ENCODE data around the gene ALDOC. TPM values are rescaled to one million over a fixed set of nuclear protein-coding genes. Genes with fewer than 3 reads are reported as not detected.

ALDOC gene
- total and polyA plus RNA-seq, 2 of the 13 experiments (the other 11 are each of a cell fraction or from before 2014, with no cell fraction given), result 15.4 to 60.9 TPM

DNA sequence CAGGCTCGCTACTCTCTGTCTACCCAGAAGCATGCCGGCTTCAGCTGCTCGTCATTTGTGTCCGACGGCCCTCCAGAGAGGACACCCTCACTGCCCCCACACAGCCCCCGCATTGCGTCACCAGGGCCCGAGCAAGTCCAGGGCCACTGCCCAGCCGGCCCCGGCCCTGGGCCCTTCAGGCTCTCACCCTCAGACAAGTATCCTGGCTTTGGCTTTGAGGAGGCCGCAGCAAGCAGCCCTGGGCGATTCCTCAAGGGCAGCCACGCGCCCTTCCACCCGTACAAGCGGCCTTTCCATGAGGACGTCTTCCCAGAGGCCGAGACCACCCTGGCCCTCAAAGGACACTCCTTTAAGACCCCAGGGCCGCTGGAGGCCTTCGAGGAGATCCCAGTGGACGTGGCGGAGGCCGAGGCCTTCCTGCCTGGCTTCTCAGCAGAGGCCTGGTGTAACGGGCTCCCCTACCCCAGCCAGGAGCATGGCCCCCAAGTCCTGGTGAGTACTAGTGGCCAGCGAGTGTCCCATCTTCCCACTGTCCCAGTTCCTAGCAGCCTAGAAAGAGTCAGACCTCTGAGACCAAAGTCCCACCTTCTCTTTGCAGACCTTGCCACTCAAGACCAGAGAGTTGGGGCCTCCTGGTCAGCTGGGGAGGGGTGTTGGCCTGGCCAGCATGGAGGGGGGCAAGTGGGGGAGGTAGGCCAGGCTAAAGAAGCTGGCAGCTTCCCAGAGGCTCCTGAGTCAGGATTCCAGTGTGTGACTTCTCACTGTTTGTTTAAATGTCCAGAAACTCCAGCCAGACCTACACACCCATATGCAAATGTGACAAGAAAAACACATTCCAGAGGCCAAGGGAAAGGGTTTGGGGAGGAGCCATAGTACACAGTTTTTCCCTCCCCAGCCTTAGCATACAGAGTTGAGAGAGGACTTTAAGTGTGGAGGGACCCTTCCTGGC lies 51.9 kb downstream of the ALDOC start (continued):
- TF ChIP-seq, protein P1, sequence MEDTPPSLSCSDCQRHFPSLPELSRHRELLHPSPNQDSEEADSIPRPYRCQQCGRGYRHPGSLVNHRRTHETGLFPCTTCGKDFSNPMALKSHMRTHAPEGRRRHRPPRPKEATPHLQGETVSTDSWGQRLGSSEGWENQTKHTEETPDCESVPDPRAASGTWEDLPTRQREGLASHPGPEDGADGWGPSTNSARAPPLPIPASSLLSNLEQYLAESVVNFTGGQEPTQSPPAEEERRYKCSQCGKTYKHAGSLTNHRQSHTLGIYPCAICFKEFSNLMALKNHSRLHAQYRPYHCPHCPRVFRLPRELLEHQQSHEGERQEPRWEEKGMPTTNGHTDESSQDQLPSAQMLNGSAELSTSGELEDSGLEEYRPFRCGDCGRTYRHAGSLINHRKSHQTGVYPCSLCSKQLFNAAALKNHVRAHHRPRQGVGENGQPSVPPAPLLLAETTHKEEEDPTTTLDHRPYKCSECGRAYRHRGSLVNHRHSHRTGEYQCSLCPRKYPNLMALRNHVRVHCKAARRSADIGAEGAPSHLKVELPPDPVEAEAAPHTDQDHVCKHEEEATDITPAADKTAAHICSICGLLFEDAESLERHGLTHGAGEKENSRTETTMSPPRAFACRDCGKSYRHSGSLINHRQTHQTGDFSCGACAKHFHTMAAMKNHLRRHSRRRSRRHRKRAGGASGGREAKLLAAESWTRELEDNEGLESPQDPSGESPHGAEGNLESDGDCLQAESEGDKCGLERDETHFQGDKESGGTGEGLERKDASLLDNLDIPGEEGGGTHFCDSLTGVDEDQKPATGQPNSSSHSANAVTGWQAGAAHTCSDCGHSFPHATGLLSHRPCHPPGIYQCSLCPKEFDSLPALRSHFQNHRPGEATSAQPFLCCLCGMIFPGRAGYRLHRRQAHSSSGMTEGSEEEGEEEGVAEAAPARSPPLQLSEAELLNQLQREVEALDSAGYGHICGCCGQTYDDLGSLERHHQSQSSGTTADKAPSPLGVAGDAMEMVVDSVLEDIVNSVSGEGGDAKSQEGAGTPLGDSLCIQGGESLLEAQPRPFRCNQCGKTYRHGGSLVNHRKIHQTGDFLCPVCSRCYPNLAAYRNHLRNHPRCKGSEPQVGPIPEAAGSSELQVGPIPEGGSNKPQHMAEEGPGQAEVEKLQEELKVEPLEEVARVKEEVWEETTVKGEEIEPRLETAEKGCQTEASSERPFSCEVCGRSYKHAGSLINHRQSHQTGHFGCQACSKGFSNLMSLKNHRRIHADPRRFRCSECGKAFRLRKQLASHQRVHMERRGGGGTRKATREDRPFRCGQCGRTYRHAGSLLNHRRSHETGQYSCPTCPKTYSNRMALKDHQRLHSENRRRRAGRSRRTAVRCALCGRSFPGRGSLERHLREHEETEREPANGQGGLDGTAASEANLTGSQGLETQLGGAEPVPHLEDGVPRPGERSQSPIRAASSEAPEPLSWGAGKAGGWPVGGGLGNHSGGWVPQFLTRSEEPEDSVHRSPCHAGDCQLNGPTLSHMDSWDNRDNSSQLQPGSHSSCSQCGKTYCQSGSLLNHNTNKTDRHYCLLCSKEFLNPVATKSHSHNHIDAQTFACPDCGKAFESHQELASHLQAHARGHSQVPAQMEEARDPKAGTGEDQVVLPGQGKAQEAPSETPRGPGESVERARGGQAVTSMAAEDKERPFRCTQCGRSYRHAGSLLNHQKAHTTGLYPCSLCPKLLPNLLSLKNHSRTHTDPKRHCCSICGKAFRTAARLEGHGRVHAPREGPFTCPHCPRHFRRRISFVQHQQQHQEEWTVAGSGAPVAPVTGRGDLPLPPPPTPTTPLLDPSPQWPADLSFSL (CRISPR knock-in tag; IDR thresholded peaks at IDR 0.05), result no peak
- TF ChIP-seq ZNF484 (CRISPR knock-in tag; IDR thresholded peaks at IDR 0.05; ENCODE audit: borderline replicate concordance, low read depth), result no peak
- no peak for TF ChIP-seq MTA3 (CRISPR knock-in tag; IDR thresholded peaks at IDR 0.05)
- TF ChIP-seq, protein P2, sequence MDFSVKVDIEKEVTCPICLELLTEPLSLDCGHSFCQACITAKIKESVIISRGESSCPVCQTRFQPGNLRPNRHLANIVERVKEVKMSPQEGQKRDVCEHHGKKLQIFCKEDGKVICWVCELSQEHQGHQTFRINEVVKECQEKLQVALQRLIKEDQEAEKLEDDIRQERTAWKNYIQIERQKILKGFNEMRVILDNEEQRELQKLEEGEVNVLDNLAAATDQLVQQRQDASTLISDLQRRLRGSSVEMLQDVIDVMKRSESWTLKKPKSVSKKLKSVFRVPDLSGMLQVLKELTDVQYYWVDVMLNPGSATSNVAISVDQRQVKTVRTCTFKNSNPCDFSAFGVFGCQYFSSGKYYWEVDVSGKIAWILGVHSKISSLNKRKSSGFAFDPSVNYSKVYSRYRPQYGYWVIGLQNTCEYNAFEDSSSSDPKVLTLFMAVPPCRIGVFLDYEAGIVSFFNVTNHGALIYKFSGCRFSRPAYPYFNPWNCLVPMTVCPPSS (IDR thresholded peaks at IDR 0.05), result no peak
- TF ChIP-seq, protein P3, sequence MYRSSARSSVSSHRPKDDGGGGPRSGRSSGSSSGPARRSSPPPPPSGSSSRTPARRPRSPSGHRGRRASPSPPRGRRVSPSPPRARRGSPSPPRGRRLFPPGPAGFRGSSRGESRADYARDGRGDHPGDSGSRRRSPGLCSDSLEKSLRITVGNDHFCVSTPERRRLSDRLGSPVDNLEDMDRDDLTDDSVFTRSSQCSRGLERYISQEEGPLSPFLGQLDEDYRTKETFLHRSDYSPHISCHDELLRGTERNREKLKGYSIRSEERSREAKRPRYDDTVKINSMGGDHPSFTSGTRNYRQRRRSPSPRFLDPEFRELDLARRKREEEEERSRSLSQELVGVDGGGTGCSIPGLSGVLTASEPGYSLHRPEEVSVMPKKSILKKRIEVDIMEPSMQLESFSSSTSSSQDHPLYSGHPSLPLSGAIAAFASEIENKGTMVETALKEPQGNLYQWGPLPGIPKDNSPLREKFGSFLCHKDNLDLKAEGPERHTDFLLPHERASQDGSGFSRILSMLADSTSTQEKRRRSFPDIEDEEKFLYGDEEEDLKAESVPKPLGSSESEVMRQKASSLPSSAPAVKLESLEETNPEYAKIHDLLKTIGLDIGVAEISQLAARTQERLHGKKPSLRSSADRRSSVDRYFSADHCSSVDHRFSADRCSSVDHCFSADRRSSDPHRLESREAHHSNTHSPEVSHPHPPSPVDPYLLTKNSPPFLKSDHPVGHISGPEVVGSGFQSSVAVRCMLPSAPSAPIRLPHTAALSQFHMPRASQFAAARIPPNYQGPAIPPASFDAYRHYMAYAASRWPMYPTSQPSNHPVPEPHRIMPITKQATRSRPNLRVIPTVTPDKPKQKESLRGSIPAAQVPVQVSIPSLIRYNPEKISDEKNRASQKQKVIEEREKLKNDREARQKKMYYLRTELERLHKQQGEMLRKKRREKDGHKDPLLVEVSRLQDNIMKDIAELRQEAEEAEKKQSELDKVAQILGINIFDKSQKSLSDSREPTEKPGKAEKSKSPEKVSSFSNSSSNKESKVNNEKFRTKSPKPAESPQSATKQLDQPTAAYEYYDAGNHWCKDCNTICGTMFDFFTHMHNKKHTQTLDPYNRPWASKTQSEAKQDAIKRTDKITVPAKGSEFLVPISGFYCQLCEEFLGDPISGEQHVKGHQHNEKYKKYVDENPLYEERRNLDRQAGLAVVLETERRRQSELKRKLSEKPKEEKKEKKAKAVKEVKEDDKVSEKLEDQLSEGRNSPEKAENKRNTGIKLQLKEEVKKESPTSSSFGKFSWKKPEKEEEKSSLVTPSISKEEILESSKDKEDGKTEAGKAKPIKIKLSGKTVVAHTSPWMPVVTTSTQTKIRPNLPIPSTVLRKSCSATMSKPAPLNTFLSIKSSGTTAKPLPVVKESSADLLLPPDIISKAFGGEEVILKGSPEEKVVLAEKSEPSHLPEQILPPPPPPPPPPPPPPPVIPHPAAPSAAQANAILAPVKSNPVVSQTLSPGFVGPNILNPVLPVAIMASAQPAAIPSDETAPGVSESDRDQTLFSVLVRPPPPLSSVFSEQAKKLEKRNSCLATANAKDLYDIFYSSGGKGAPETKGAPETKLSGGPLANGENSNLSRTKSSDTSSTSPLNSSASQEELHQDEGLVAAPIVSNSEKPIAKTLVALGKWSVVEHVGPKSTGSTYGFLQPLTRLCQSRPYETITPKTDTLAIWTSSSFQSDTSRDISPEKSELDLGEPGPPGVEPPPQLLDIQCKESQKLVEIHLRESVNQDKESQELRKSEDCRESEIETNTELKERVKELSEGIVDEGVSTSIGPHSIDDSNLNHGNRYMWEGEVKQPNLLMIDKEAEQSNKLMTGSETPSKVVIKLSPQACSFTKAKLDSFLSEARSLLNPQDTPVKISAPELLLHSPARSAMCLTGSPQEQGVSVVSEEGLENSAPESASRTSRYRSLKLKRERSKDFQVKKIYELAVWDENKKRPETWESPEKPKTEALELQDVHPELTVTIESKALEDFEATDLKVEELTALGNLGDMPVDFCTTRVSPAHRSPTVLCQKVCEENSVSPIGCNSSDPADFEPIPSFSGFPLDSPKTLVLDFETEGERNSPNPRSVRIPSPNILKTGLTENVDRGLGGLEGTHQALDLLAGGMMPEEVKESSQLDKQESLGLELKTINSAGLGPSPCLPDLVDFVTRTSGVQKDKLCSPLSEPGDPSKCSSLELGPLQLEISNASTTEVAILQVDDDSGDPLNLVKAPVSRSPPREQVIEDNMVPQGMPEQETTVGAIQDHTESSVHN (CRISPR knock-in tag; IDR thresholded peaks at IDR 0.05), result no peak
- TF ChIP-seq HIVEP1 (CRISPR knock-in tag; IDR thresholded peaks at IDR 0.05), result peak; percentile 42; the same call in 1 of the 2 replicates
- no peak for TF ChIP-seq IKZF4 (CRISPR knock-in tag; IDR thresholded peaks at IDR 0.05; ENCODE audit: borderline replicate concordance, low read depth, not compliant biosample characterization)
- no peak for TF ChIP-seq ETV6 (CRISPR knock-in tag; conservative IDR thresholded peaks at IDR 0.05)
- TF ChIP-seq GABPB1 (CRISPR knock-in tag; IDR thresholded peaks at IDR 0.05), result peak; percentile 18; the same call in 1 of the 2 replicates
- no peak for TF ChIP-seq TBP (CRISPR knock-in tag; IDR thresholded peaks at IDR 0.05)
- TF ChIP-seq CEBPB (IDR thresholded peaks at IDR 0.05; ENCODE audit: borderline replicate concordance, low read depth, low read length), result peak; percentile 79; the same call in 1 of the 2 replicates
